ENCODE results near the gene GOLM1.

The GOLM1 gene

GRCh38 chr9:86141843-86142242 lies 42.5 kb upstream of the GOLM1 start:
- Histone ChIP-seq H3K4ac (ENCODE audit: low read depth, low read length) (no peak overlapping the region), H3K23ac (ENCODE audit: low read length) (no peak overlapping the region), H3K79me1 (ENCODE audit: low read length) (peaks cover 7% of the 10 kb centered on the region), H3K18ac (ENCODE audit: low read length) (no peak overlapping the region), H3K9ac (ENCODE audit: low read length) (no peak overlapping the region), H3K4me1 (ENCODE audit: control insufficient read depth in 1 of 2, insufficient read depth in 2 of 2, low read length in 2 of 2) (peaks cover 2% of the 10 kb centered on the region in 2 experiments), H3K27ac (ENCODE audit: low read depth, low read length) (no peak overlapping the region), H3K27me3 (ENCODE audit: insufficient read depth, low read length) (no peaks in the 10 kb centered on the region), H3K14ac (ENCODE audit: low read length) (no peak overlapping the region), H2AK5ac (ENCODE audit: low read length) (no peak overlapping the region), H4K8ac (ENCODE audit: low read depth, low read length) (no peak overlapping the region), H2BK5ac (ENCODE audit: low read depth, low read length, poor library complexity) (no peak overlapping the region), H3K4me3 (ENCODE audit: low read depth, low read length) (no peak overlapping the region), H2BK12ac (ENCODE audit: low read length) (no peak overlapping the region), H3K79me2 (ENCODE audit: control insufficient read depth, insufficient read depth, low read length, poor library complexity) (peaks cover 2% of the 10 kb centered on the region), H4K12ac (ENCODE audit: low read depth, low read length) (no peak overlapping the region), H3K9me3 (ENCODE audit: insufficient read depth, low read depth, low read length) (peaks cover 3% of the 10 kb centered on the region), H4K91ac (ENCODE audit: low read depth, low read length) (peak overlapping the region; percentile 85), H3K4me2 (ENCODE audit: low read length) (no peak overlapping the region), H2BK120ac (ENCODE audit: insufficient read depth, low read length, poor library complexity) (no peak overlapping the region), H2AFZ (ENCODE audit: insufficient read depth, low read length, poor library complexity) (no peak overlapping the region), H3K36me3 (ENCODE audit: control insufficient read depth in 1 of 2, insufficient read depth in 2 of 2, low read length in 2 of 2) (peaks cover 0 to 2% of the 10 kb centered on the region in 2 experiments)
- WGBS (ENCODE audit: extremely low coverage, insufficient coverage, insufficient read length) = no CpG with 5 or more reads among the region's 3 CpGs
- no peak for DNase-seq

GRCh38 chr9:86135371-86135770 lies 36.0 kb upstream of the GOLM1 start:
- no peak overlapping the region for H3K4me2 ChIP-seq (ENCODE audit: low read length)
- no peak overlapping the region for H2BK12ac ChIP-seq (ENCODE audit: low read length)
- H2BK120ac ChIP-seq (ENCODE audit: insufficient read depth, low read length, poor library complexity) = no peak overlapping the region
- H3K79me2 ChIP-seq (ENCODE audit: control insufficient read depth, insufficient read depth, low read length, poor library complexity) = no peaks in the 10 kb centered on the region
- H4K8ac ChIP-seq (ENCODE audit: low read depth, low read length) = no peak overlapping the region
- H3K4me1 ChIP-seq (ENCODE audit: control insufficient read depth in 1 of 2, insufficient read depth in 2 of 2, low read length in 2 of 2) = peaks cover 3% of the 10 kb centered on the region in 2 experiments
- H2BK5ac ChIP-seq (ENCODE audit: low read depth, low read length, poor library complexity) = no peak overlapping the region
- no peaks in the 10 kb centered on the region for H3K36me3 ChIP-seq (ENCODE audit: control insufficient read depth in 1 of 2, insufficient read depth in 2 of 2, low read length in 2 of 2)
- H2AFZ ChIP-seq (ENCODE audit: insufficient read depth, low read length, poor library complexity) = no peak overlapping the region
- H3K79me1 ChIP-seq (ENCODE audit: low read length) = no peaks in the 10 kb centered on the region
- H3K4me3 ChIP-seq (ENCODE audit: low read depth, low read length) = no peak overlapping the region
- WGBS (ENCODE audit: extremely low coverage, insufficient coverage, insufficient read length) = no CpG with 5 or more reads among the region's 5 CpGs
- H3K18ac ChIP-seq (ENCODE audit: low read length) = no peak overlapping the region
- H3K4ac ChIP-seq (ENCODE audit: low read depth, low read length) = no peak overlapping the region
- DNase-seq = peak in 1 of 2 donors; percentile 13
- no peak overlapping the region for H4K91ac ChIP-seq (ENCODE audit: low read depth, low read length)
- H3K14ac ChIP-seq (ENCODE audit: low read length) = no peak overlapping the region
- H3K27me3 ChIP-seq (ENCODE audit: insufficient read depth, low read length) = no peaks in the 10 kb centered on the region
- H3K9ac ChIP-seq (ENCODE audit: low read length) = no peak overlapping the region
- H2AK5ac ChIP-seq (ENCODE audit: low read length) = no peak overlapping the region
- H4K12ac ChIP-seq (ENCODE audit: low read depth, low read length) = no peak overlapping the region
- H3K9me3 ChIP-seq (ENCODE audit: insufficient read depth, low read depth, low read length) = no peaks in the 10 kb centered on the region
- no peak overlapping the region for H3K27ac ChIP-seq (ENCODE audit: low read depth, low read length)
- no peak overlapping the region for H3K23ac ChIP-seq (ENCODE audit: low read length)

- H3K9me3 ChIP-seq (ENCODE audit: insufficient read depth, low read depth, low read length) = no peaks in the 10 kb centered on the region
- H3K36me3 ChIP-seq (ENCODE audit: control insufficient read depth in 1 of 2, insufficient read depth in 2 of 2, low read length in 2 of 2) = no peaks in the 10 kb centered on the region
- H3K79me2 ChIP-seq (ENCODE audit: control insufficient read depth, insufficient read depth, low read length, poor library complexity) = no peaks in the 10 kb centered on the region
- WGBS (ENCODE audit: extremely low coverage, insufficient coverage, insufficient read length) = no CpG with 5 or more reads among the region's 4 CpGs
- no peak overlapping the region for H2BK120ac ChIP-seq (ENCODE audit: insufficient read depth, low read length, poor library complexity)
- H2AK5ac ChIP-seq (ENCODE audit: low read length) = no peak overlapping the region
- no peak overlapping the region for H2BK12ac ChIP-seq (ENCODE audit: low read length)
- no peak overlapping the region for H4K12ac ChIP-seq (ENCODE audit: low read depth, low read length)
- no peak overlapping the region for H3K4me2 ChIP-seq (ENCODE audit: low read length)
- H2BK5ac ChIP-seq (ENCODE audit: low read depth, low read length, poor library complexity) = no peak overlapping the region
- no peaks in the 10 kb centered on the region for H3K79me1 ChIP-seq (ENCODE audit: low read length)
- no peak overlapping the region for H3K4ac ChIP-seq (ENCODE audit: low read depth, low read length)
- no peak overlapping the region for H2AFZ ChIP-seq (ENCODE audit: insufficient read depth, low read length, poor library complexity)
- peaks cover 3% of the 10 kb centered on the region in 2 experiments for H3K4me1 ChIP-seq (ENCODE audit: control insufficient read depth in 1 of 2, insufficient read depth in 2 of 2, low read length in 2 of 2)
- no peak overlapping the region for H3K4me3 ChIP-seq (ENCODE audit: low read depth, low read length)
- H3K27me3 ChIP-seq (ENCODE audit: insufficient read depth, low read length) = no peaks in the 10 kb centered on the region
- no peak overlapping the region for H3K14ac ChIP-seq (ENCODE audit: low read length)
- no peak overlapping the region for H3K27ac ChIP-seq (ENCODE audit: low read depth, low read length)
- no peak overlapping the region for H3K9ac ChIP-seq (ENCODE audit: low read length)
- H4K91ac ChIP-seq (ENCODE audit: low read depth, low read length) = no peak overlapping the region
- DNase-seq = peak; percentile 43 to 84
- H3K18ac ChIP-seq (ENCODE audit: low read length) = no peak overlapping the region
- H4K8ac ChIP-seq (ENCODE audit: low read depth, low read length) = no peak overlapping the region
- no peak overlapping the region for H3K23ac ChIP-seq (ENCODE audit: low read length)
Observed at GRCh38 chr9:86134361-86134760, 35.0 kb upstream of the GOLM1 start.

- Histone ChIP-seq H3K79me2 (ENCODE audit: control insufficient read depth, insufficient read depth, low read length, poor library complexity) (no peaks in the 10 kb centered on the region), H3K9ac (ENCODE audit: low read length) (no peak overlapping the region), H3K27ac (ENCODE audit: low read depth, low read length) (no peak overlapping the region), H2AK5ac (ENCODE audit: low read length) (no peak overlapping the region), H3K79me1 (ENCODE audit: low read length) (no peaks in the 10 kb centered on the region), H3K4ac (ENCODE audit: low read depth, low read length) (no peak overlapping the region), H2BK120ac (ENCODE audit: insufficient read depth, low read length, poor library complexity) (no peak overlapping the region), H3K23ac (ENCODE audit: low read length) (no peak overlapping the region), H3K9me3 (ENCODE audit: insufficient read depth, low read depth, low read length) (no peaks in the 10 kb centered on the region), H2AFZ (ENCODE audit: insufficient read depth, low read length, poor library complexity) (no peak overlapping the region), H3K4me1 (ENCODE audit: control insufficient read depth in 1 of 2, insufficient read depth in 2 of 2, low read length in 2 of 2) (peaks cover 11 to 12% of the 10 kb centered on the region in 2 experiments), H3K18ac (ENCODE audit: low read length) (no peak overlapping the region), H3K4me3 (ENCODE audit: low read depth, low read length) (no peak overlapping the region), H2BK12ac (ENCODE audit: low read length) (no peak overlapping the region), H4K91ac (ENCODE audit: low read depth, low read length) (no peak overlapping the region), H3K4me2 (ENCODE audit: low read length) (no peak overlapping the region), H2BK5ac (ENCODE audit: low read depth, low read length, poor library complexity) (no peak overlapping the region), H3K14ac (ENCODE audit: low read length) (no peak overlapping the region), H3K36me3 (ENCODE audit: control insufficient read depth in 1 of 2, insufficient read depth in 2 of 2, low read length in 2 of 2) (no peaks in the 10 kb centered on the region), H4K8ac (ENCODE audit: low read depth, low read length) (no peak overlapping the region), H3K27me3 (ENCODE audit: insufficient read depth, low read length) (no peaks in the 10 kb centered on the region), H4K12ac (ENCODE audit: low read depth, low read length) (no peak overlapping the region)
- no peak for DNase-seq
- no CpG with 5 or more reads among the region's 4 CpGs for WGBS (ENCODE audit: extremely low coverage, insufficient coverage, insufficient read length)
Observed at GRCh38 chr9:86128235-86128822, 29.0 kb upstream of the GOLM1 start.

All from trophoblast cell (in vitro differentiated cells and primary cell).